Nasal cavity respiratory epithelium epithelial cell of viscerocranial mucosa (primary cell): ENCODE results near the gene RPAIN. TPM values are rescaled to one million over a fixed set of nuclear protein-coding genes. Genes with fewer than 3 reads are reported as not detected.

ENCODE experiments used
- total RNA-seq: library from RNA; depleted of rRNA; stranded (reverse); fragments of >200 nt; gene quantifications from 2 replicates; pipeline ENCODE4 v1.2.3, GENCODE V29; 2014

The RPAIN gene
- total RNA-seq: 29.8 and 49.2 TPM in 2 replicates

GRCh38 chr17:5419959-5420653 lies at the start of gene RPAIN:
RPAIN (plus strand) TSS chr17:5420182; CDS start chr17:5420211, 29 bp downstream.

GRCh38 chr17:5419356-5419958 lies 525 bp upstream of the RPAIN start, which contains the start of gene NUP88:
NUP88 (minus strand) TSS chr17:5419662; CDS start chr17:5419650, 12 bp downstream.

GRCh38 chr17:5438716-5439445 lies 18.9 kb downstream of the RPAIN start, which contains the start of gene C1QBP:
C1QBP (minus strand) TSS chr17:5439155; CDS start chr17:5439073, 82 bp downstream.

Other genes starting within 250 kb of the RPAIN start
- gene ZNF594, start 228.3 kb upstream of the RPAIN start, total RNA-seq: 2.4 and 5.8 TPM in 2 replicates
- gene SCIMP, start 185.3 kb upstream of the RPAIN start, total RNA-seq: not detected in 2 replicates
- gene RABEP1, start 137.9 kb upstream of the RPAIN start, total RNA-seq: 44.8 and 61.4 TPM in 2 replicates
- gene NUP88, start 520 bp upstream of the RPAIN start, total RNA-seq: 89.6 and 99.1 TPM in 2 replicates
- 221 and 444 TPM in 2 replicates for gene C1QBP, start 19.0 kb downstream of the RPAIN start, total RNA-seq
- gene DHX33, start 48.8 kb downstream of the RPAIN start, total RNA-seq: 15.7 and 19.9 TPM in 2 replicates
- 22.9 and 42.7 TPM in 2 replicates for gene DERL2, start 66.0 kb downstream of the RPAIN start, total RNA-seq
- 27.3 and 76.9 TPM in 2 replicates for gene MIS12, start 66.4 kb downstream of the RPAIN start, total RNA-seq
- gene NLRP1, start 164.3 kb downstream of the RPAIN start, total RNA-seq: 19.1 and 21.6 TPM in 2 replicates